GM23338 (cell line): ENCODE data around the gene IL15RA. TPM values are rescaled to one million over a fixed set of nuclear protein-coding genes. Genes with fewer than 3 reads are reported as not detected.

Source experiments
- ATAC-seq: fragments of 200-7000 bp; cut with Tn5 transposase; 3 replicates; pipeline ENCODE4 v1.9.1; 2020
- DNase-seq: peaks from one replicate; pipeline ENCODE4 v3.0.0-alpha.2; 2015; ENCODE audit warnings: low spot score
- H2AFZ ChIP-seq: fragments of 200-600 bp; sonication (generic); 2 replicates; pipeline ENCODE4 v1.8.0; 2016; ENCODE audit warnings: antibody characterized with exemption, mild to moderate bottlenecking, moderate library complexity
- H3F3A ChIP-seq: fragments of 200-600 bp; sonication (generic); replicated peaks from 2 replicates; pipeline ENCODE4 v1.8.0; 2017; ENCODE audit warnings: antibody characterized with exemption, mixed run types, low read depth
- H3K27ac ChIP-seq: fragments of 200-600 bp; sonication (generic); 2 replicates; pipeline ENCODE4 v1.6.1; 2016; ENCODE audit warnings: low read depth
- H3K27me3 ChIP-seq: fragments of 200-600 bp; sonication (generic); 2 replicates; pipeline ENCODE4 v1.8.0; 2016; ENCODE audit warnings: mild to moderate bottlenecking, mixed run types, moderate library complexity; ENCODE audit not compliant: insufficient read depth
- H3K36me3 ChIP-seq: fragments of 200-600 bp; sonication (generic); 2 replicates; pipeline ENCODE4 v1.8.0; 2016; ENCODE audit warnings: mild to moderate bottlenecking; ENCODE audit not compliant: insufficient read depth
- H3K4me1 ChIP-seq: fragments of 200-600 bp; sonication (generic); 2 replicates; pipeline ENCODE4 v1.8.0; 2016; ENCODE audit warnings: mild to moderate bottlenecking, moderate library complexity; ENCODE audit not compliant: insufficient read depth
- H3K4me2 ChIP-seq: fragments of 200-600 bp; sonication (generic); 2 replicates; pipeline ENCODE4 v1.7.1; 2017; ENCODE audit warnings: mixed run types
- H3K4me3 ChIP-seq: fragments of 200-600 bp; sonication (generic); 2 replicates; pipeline ENCODE4 v1.6.1; 2016; ENCODE audit warnings: mixed run types
- H3K79me2 ChIP-seq: fragments of 200-600 bp; sonication (generic); replicated peaks from 2 replicates; pipeline ENCODE4 v1.8.0; 2017; ENCODE audit warnings: mild to moderate bottlenecking; ENCODE audit not compliant: insufficient read depth
- H3K9me2 ChIP-seq: fragments of 200-600 bp; sonication (generic); 2 replicates; pipeline ENCODE4 v1.8.0; 2017; ENCODE audit not compliant: insufficient read depth
- H4K20me1 ChIP-seq: fragments of 200-600 bp; sonication (generic); replicated peaks from 2 replicates; pipeline ENCODE4 v1.8.0; 2017; ENCODE audit warnings: mild to moderate bottlenecking; ENCODE audit not compliant: insufficient read depth
- H3K27ac Mint-ChIP-seq: 2 replicates; pipeline ENCODE4 v1.8.0; 2020; ENCODE audit warnings: inconsistent platforms, mild to moderate bottlenecking, moderate library complexity, mixed read lengths
- H3K27me3 Mint-ChIP-seq: 3 replicates; pipeline ENCODE4 v1.8.0; 2022; ENCODE audit warnings: low read depth, mild to moderate bottlenecking, moderate library complexity, mixed read lengths, inconsistent platforms; ENCODE audit not compliant: insufficient read depth, poor library complexity
- H3K36me3 Mint-ChIP-seq: 3 replicates; pipeline ENCODE4 v1.8.0; 2021; ENCODE audit warnings: low read depth, mild to moderate bottlenecking, inconsistent platforms, moderate library complexity, mixed read lengths
- H3K4me1 Mint-ChIP-seq: 3 replicates; pipeline ENCODE4 v1.8.0; 2020; ENCODE audit warnings: mild to moderate bottlenecking, inconsistent platforms, mixed read lengths
- H3K4me3 Mint-ChIP-seq: 3 replicates; pipeline ENCODE4 v1.8.0; 2021; ENCODE audit warnings: moderate library complexity, mild to moderate bottlenecking, inconsistent platforms, mixed read lengths
- H3K9me3 Mint-ChIP-seq: 3 replicates; pipeline ENCODE4 v1.8.0; 2020; ENCODE audit warnings: moderate library complexity, mild to moderate bottlenecking, inconsistent platforms, mixed read lengths
- CREB1 ChIP-seq: fragments of 250-450 bp; sonication (Bioruptor Pico); IDR thresholded peaks from 2 replicates; pipeline ENCODE4 v1.5.0; 2020; ENCODE audit warnings: low read depth, mild to moderate bottlenecking, moderate library complexity
- EZH2 ChIP-seq: fragments of 200-600 bp; sonication (generic); IDR thresholded peaks from one replicate; pipeline ENCODE4 v1.8.0; 2017; ENCODE audit warnings: antibody characterized with exemption, mild to moderate bottlenecking, low read depth; ENCODE audit not compliant: unreplicated experiment
- JUNB ChIP-seq: IDR thresholded peaks from one replicate; pipeline ENCODE4 v1.6.1; 2016; ENCODE audit warnings: antibody characterized with exemption; ENCODE audit not compliant: unreplicated experiment
- NANOG ChIP-seq: IDR thresholded peaks from 2 replicates; pipeline ENCODE4 v1.6.1; 2016; ENCODE audit warnings: antibody characterized with exemption, borderline replicate concordance
- REST ChIP-seq: IDR thresholded peaks from one replicate; pipeline ENCODE4 v1.6.1; 2018; ENCODE audit warnings: antibody characterized with exemption; ENCODE audit not compliant: unreplicated experiment
- STAT1 ChIP-seq: IDR thresholded peaks from one replicate; pipeline ENCODE4 v1.6.1; 2016; ENCODE audit warnings: antibody characterized with exemption; ENCODE audit not compliant: unreplicated experiment
- ZNF331 ChIP-seq: fragments of 250-450 bp; sonication (Bioruptor Pico); IDR thresholded peaks from 2 replicates; pipeline ENCODE4 v1.5.0; 2020; ENCODE audit warnings: low read depth, mild to moderate bottlenecking, moderate library complexity
- ZNF462 ChIP-seq: fragments of 250-450 bp; sonication (Bioruptor Pico); IDR thresholded peaks from 2 replicates; pipeline ENCODE4 v1.5.0; 2020; ENCODE audit warnings: mild to moderate bottlenecking, moderate library complexity
- polyA plus RNA-seq: library from polyadenylated mRNA; unstranded; fragments of >200 nt; fragmentation: Nextera tagmentation; extraction: Ambion mirVana; gene quantifications from 2 replicates; pipeline ENCODE4 v1.2.1, GENCODE V29; 2016
- total RNA-seq: library from RNA; depleted of rRNA; stranded (reverse); fragments of >200 nt; shearing (Covaris generic); gene quantifications from 2 replicates; pipeline ENCODE4 v1.2.3, GENCODE V29; 2014

IL15RA gene
- total and polyA plus RNA-seq, 2 experiments from 2014 or later: 1.6 to 2.2 TPM

- Histone ChIP-seq H4K20me1 (no peaks in the 10 kb centered on the region), H3K27me3 (no peaks in the 10 kb centered on the region), H3K79me2 (no peaks in the 10 kb centered on the region), H3K4me1 (peaks cover 22% of the 10 kb centered on the region), H3K27ac (no peak overlapping the region; the same call in 1 of the 2 replicates), H3K4me3 (no peak overlapping the region), H3F3A (0 out of 2 replicates have a peak, but pooled peaks cover 5% of the 10 kb centered on the region), H3K9me2 (0 out of 2 replicates have a peak, but pooled peaks cover 2% of the 10 kb centered on the region), H3K4me2 (peak overlapping the region; percentile 5; the same call in 1 of the 2 replicates), H2AFZ (peak overlapping the region; percentile 73), H3K36me3 (no peaks in the 10 kb centered on the region)
- ATAC-seq: no peak
- Mint-ChIP-seq H3K4me3 (no peak overlapping the region), H3K4me1 (peaks cover 43% of the 10 kb centered on the region), H3K27me3 (peaks cover 13% of the 10 kb centered on the region), H3K27ac (peak overlapping the region; percentile 36; the same call in 1 of the 2 replicates), H3K36me3 (no peaks in the 10 kb centered on the region; the same call in 2 of the 3 replicates), H3K9me3 (no peaks in the 10 kb centered on the region)
- TF ChIP-seq REST (no peak), EZH2 (no peak), CREB1 (CRISPR knock-in tag) (no peak), JUNB (no peak), STAT1 (no peak), ZNF462 (CRISPR knock-in tag) (no peak), ZNF331 (CRISPR knock-in tag) (no peak), NANOG (no peak)
- DNase-seq: no peak
Measured at GRCh38 chr10:5945190-5945509, 32.2 kb downstream of the IL15RA start.
